Endometrial microvascular endothelial cells (primary cell): ENCODE results near the gene IGSF9. TPM values are rescaled to one million over a fixed set of nuclear protein-coding genes. Genes with fewer than 3 reads are reported as not detected.

Experiments
- in situ Hi-C: cut with HindIII; loops from 2 replicates; pipeline ENCODE4 v1.10.0; 2017; ENCODE audit warnings: low sequenced_read_pairs, low pct_unique_long_range_greater_than_20kb; ENCODE audit errors: inconsistent ontology term
- total RNA-seq: library from RNA; depleted of rRNA; stranded (reverse); fragments of >200 nt; gene quantifications from one replicate; pipeline ENCODE4 v1.2.3, GENCODE V29; 2015; ENCODE audit errors: inconsistent ontology term

IGSF9 gene
- total RNA-seq, 1 donor from 2014 or later: not detected

DNA sequence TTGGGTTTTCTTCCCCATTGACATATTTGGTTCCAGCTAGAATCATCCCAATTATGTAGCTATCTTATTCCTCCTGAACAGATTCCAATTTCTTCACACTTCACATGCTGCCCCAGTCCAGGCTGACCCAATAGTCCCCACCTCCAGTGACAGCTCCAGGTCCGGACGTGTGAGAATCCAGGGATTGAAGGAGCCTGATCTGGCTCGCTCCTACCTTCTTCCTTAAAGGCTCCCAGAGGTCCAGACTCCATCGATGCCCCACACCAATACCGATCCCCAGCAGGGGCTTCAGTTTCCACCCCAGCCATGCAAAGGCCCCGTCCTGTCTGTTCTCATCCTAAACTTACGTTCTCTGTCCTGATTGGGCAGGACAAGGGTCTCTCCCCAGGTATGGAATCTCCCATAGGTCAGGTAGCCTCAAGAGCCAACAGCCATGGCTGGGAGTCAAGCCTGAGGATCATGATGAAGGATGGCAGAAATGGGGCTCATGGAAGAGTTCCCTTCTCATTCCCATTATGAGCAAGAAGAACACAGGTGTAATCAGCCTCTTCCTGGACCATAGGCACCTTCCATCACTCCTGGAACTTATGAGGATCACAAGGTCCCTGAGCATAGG is 29.0 kb upstream of the IGSF9 start:
- in situ Hi-C loops: no loop called here

DNA sequence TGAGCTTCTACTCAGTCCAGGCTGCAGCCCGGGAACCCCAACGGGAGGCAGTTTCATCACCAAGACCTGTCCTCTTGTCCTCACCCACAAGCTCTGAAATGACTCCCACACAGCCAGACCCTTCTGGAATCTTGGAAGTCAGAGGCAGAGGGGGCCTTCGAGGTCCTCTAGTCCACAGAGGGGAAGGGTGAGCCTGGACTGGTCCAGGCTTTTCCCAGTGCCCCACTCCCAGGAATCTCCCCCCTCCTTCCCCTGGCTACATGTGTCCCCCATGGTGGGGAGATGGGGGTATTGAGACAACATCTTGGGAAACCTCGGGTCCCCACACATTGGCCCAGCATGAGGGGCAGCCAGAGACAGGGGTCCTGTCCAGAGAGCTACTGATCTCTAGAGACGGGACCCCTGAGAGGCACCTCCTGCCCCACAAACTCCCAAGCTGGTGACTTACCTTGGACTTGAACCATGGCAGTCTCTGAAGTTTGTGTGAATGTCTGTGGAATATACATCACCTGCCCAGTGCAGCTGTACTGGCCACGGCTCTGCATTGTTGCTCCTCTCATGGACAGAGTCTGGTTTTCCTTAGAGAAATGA is 28.0 kb upstream of the IGSF9 start:
- in situ Hi-C loops: no loop called here

DNA sequence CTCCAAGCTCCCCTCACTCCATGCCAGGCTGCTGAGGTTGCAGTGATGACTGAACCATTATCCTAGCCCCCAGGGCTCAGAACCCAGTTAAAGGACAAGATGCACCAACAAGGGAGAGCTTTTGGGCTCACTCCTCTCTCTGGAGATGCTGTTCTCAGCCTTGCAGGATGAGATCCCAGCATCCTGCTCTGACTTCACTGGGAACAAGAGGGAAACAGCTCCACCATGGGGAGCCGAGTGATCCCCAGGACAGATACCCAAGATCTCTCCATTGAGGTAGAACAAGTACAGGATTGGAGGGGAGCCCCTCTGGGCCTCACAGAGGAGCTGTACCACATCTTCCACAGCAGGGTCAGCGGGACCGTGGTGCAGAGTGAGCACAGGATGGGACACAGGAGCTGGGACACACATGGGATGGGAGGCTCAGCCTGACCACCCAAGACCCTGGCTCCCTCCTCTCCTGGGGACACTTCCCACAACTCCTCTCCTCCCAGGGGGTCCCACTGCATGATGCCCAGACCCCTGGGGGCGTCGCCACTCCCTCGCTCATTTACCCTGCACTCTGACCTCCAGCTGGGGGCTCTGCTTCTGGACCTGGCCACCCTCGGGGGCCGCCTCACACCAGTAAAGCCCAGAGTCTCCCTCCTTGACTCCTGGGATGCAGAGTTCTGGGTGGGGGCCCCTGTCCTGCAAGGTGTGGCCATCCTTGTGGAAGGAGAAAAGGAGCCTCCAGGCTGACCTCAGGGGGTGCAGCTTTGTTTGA is 27.2 kb upstream of the IGSF9 start:
- in situ Hi-C loops: no loop called here

DNA sequence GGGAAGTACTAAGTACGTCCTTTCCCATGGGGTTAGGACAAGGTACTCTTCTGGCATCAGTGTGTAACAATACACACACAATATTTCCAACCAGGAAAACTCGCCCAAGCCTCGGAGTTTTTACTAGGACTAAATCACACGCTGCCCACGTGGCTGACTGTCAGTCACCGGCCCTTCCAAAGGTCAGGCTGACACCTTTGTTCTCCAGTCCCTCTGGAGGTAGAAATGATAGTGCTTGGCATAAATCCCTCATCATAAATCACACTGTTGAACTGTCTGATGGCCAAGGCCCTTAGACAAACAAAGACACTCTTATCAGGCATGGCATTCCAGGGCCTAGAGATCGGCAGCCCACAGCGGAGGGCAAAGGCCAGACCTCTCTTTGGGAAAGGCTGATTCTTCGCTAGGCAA is 25.5 kb upstream of the IGSF9 start:
- in situ Hi-C loops: no loop called here

DNA sequence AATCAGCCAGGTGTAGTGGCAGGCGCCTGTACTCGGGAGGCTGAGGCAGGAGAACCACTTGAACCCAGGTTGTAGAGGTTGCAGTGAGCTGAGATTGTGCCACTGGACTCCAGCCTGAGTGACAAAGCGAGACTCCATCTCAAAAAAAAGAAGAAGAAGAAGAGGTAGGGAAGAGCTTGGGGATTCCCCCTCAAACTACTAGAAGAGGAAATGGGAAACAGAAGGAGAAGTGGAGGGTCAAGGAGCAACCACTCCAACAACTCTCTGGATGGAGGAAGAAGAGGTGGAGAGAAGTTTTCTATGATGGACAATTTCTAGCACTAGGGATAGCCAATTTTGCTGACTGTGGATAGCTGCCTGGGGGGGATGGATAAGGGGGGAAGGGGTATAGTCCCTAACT is 23.5 kb upstream of the IGSF9 start:
- in situ Hi-C loops: no loop called here

DNA sequence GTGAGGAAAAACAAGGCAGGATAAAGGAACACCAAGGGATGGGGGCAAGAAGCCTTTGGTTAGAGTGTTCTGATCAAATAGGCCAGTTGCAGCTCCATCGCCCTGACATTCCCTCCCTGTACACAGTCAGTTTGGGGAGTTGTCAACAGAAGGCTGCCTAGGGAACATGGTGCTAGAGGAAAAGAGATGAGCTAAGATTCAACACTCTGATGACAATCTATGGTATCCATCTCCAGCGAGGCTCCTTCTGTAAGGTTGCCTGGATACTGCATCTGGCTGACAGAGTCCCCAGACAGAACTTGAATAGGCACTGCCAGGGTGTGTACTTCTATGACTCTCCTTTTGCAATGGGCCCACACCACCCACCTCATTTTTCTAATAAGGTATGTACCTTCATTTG is 19.9 kb upstream of the IGSF9 start:
- in situ Hi-C loops: no loop called here

DNA sequence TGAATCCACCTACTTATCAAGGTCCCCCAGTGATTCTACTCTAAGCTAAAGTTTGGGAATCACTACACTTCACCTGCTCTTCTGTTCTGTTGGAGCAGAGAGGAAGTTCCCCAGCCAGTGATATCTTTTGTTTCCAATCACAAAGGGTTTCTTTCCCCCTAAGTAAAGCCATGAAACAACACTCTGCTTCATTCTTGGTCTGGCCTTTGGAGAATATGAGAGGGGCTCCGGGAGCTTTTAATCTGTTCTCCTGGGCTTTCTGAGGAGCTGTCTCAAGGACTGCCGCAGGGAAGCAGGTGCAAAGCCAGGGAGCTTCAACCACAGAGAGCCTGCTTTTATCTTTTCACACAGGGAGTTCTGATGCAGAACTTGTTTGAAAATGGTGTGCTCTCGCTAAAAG is 18.7 kb upstream of the IGSF9 start:
- in situ Hi-C loops: no loop called here

DNA sequence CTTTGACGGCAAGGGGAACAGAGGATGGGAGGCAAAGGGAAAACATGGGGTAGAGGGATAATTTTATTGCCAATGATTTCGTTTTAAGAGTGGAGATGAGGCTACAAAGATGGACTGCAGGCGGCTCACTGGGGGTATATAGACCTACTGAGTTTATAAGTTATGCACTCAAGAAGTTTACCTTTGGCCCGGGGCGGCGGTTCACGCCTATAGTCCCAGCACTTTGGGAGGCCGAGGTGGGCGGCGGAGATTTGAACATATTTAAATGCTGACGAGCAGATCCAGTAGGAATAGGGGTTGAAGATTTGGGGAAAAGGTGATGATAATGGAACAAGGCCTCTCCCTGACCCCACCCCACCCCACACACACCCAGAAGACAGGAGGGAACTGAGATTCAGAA is 16.8 kb upstream of the IGSF9 start:
- in situ Hi-C loops: no loop called here

DNA sequence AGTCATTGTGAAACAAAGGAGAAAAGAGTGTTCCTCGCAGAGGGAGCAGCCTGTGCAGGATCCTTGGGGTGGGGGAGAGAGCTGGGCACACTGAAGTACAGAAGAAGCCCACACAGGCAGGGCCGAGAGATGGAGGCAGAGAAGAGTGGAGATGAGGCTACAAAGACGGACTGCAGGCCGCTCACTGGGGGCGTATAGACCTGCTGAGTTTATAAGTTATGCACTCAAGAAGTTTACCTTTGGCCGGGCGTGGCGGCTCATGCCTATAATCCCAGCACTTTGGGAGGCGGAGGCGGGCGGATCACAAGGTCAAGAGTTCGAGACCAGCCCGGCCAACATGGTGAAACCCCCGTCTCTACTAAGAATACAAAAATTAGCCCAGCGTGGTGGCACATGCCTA is 16.2 kb upstream of the IGSF9 start:
- in situ Hi-C loops: no loop called here

DNA sequence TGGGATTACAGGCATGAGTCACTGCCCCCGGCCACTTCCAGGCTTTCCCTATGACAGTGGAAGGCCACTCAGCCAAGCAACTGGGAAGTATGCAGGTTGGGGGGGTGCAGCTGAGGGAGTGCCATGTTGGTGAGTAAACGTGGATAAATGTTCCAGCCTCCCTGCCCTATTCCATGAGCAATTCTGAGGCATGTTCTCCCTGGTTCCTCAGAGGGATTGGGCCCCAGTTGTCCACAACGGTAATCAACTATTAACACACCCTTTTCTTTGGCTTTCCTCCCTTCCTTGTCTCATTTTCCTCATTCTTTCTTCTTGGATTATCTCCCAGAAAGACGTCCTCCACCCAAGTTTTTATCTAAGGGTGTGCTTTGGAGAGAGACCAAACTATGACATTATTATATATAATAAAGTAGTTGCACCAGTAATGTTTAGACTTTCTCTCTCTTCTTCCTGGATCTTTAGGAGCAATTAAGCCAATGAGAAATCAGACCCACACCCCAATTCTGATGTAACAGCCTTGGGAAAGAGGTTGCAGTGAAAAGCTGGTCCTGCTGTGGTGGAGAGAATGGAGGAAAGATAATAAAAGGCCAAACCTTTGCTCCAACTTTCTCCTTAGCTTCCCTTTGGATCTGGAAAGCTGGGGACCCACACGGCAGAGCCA is 15.4 kb upstream of the IGSF9 start:
- in situ Hi-C loops: no loop called here

DNA sequence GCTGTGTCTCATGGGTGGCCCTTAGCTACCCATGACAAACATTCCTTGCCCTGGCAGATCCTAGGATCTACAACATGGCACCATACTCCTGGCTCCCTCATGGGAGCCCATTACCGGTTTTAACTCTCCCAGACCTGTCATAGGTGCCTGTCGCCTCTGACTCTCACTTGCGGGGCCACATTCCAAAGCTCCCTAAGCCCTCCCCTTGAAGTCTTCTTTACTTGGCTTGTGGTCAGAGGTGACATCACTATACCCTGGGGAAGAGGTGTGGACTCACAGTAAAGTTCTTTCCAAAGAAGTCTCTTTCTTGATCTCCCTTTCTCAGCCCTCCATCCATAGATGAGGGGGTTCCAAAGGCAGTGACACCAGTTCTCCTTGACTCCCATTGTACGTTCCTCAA is 14.0 kb upstream of the IGSF9 start:
- in situ Hi-C loops: no loop called here

DNA sequence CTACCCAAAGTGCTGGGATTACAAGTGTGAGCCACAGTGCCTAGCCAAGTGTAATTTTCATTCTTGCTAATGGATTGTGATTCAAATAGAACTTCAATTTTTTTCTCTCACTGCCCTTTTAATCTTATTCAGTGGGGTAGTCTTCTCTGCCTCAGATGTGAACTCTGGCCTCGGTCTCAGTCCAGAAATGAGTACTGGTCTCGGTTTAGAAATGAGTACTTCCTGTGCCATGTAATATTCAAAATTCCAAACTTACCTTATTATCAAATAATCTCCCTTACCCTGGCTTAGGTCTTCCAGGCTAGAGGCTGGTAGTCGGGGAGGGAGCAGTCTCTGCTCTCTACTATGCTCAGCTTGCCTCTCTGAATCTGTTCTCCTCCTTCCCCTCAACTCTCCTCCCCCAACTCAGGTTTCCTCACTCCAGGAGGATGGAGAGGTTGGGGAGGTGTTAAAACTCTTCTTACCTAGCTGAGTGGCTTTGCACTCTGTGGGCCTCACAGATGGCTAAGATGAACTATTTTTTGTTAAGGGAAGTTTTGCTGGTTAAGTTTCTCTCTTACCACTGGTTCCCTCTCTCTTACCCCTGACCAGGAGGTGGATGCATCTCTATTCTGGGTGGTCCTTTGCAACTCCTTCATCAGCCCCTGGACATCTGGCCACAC is 13.4 kb upstream of the IGSF9 start:
- in situ Hi-C loops: no loop called here

DNA sequence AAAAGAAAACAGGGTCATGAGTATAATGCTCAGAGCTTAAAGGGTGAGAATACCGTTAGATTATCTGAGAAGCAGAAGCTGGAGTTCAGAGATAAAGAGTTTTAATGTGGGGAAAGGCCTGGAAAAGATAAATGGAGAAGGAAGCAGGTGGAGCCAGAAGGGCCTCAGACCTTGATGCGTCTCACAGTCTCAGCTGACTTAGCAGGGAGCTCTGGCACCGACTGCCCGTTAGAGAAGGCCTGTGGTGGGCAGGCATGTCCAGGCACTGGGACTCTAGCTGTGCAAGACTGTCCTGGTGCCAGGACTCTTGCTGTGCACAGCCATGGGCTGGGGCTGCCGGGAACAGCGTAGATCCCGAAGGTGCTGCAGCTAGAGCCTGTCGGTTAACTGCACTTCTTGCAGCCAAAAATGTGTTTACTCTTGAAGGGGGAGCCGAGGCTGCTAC is 12.4 kb upstream of the IGSF9 start:
- in situ Hi-C loops: no loop called here

DNA sequence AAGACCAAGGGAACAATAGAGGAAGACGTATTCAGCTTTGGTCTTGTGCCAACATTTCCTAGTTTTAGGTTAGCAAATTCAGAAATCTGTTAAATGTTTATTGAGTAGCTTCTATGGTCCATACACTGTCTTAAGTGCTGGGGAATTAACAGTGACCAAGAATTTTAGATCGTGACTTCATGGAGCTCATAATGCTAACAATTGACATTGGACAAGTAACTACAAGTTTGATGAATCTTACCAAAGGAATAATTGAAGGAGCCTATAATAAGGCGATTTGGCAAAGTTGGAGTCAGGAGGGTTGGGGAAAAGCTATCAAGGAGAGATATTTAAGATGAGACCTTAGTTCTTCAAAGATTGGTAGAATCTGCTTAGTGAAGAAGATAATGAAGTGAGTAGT is 10.0 kb upstream of the IGSF9 start:
- in situ Hi-C loops: no loop called here

DNA sequence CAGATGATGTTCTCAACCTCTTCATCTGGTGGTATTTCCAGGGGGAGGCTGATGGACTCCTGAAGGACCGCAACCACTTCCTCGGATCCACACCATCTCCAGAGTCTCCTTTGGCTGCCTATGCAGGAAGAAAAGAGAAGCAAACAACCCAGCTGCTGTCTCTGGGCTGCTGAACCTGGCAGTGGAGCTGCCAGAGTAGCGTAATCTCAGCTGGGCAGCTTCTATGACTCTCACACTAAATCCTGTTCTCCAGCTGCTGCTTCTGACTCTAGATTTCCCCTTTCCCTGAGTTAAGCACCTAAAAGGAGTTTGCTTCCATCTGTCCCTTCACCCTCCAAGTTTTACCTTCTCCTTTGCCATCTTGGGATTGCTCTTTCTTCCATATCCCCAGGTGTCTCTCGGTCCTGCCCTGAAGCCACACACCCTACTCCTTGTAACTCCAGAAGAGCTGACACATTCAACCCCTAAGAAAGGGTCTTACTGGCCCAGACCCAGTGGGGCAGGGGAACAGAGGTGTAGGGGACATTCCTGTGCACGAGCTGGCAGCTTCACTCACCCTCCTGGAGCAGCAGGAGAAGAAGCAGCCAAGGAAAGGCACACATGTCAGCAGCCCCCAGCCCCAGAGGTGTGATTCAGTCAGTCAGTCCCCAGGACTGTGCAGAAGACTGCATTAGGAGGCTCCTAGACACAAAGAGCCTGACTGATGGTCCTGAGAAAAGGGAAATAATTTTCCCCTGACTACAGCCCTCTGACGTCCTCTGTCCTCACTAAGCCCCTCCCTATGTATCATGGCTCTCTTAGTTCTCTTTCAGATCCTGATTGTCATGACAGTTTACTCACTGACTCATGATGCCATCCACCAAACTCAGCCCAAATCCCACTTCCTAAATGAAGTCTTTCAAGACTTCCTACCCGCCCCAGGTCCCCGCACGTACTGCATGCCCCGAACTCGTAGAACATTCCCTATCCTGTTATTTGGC is 8.4 kb upstream of the IGSF9 start, which contains the start of gene SLAMF9:
SLAMF9 (minus strand) TSS at position 702 of the 980 bp plus-strand sequence; CDS start at position 602, 100 bp downstream.
- in situ Hi-C loops: no loop called here

DNA sequence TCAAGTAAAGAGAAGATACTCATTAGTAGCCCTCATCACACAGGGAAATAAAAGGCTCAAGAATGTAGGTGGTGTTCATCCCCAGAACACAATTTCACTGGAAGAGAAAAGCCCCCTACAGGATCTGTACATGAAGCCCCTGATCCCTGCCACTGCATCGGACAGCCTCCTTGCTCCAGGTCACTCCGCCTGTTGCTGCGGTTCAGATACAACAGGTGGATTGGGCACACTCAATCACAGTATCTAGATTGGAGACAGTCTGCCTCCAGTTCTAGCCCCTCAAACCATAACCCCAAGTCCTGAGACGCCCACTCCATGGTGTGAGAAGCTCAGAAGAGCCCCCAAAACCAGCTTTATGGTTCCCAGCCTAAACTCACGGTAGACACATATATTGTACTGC is 7.5 kb upstream of the IGSF9 start:
- in situ Hi-C loops: no loop called here

DNA sequence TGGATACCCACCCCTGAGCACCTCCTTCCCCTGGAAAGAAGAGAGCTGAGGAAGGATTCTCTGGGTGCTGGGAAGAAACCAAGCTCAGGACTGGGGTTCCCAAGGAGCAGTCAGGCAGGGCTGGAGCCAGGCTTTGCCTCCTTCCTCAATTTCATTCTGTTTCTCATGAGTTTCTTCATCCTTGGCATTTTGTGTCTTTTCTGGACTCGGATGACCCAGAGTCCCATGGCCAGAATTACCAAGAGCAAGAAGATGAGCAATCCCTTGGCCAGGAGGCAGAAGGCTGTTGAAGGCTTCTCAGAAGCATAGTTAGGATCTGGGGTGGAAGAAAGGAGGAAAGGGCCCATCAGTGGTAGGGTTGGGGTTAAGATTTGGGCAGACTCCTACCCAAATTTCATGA is 6.1 kb upstream of the IGSF9 start:
- in situ Hi-C loops: no loop called here

DNA sequence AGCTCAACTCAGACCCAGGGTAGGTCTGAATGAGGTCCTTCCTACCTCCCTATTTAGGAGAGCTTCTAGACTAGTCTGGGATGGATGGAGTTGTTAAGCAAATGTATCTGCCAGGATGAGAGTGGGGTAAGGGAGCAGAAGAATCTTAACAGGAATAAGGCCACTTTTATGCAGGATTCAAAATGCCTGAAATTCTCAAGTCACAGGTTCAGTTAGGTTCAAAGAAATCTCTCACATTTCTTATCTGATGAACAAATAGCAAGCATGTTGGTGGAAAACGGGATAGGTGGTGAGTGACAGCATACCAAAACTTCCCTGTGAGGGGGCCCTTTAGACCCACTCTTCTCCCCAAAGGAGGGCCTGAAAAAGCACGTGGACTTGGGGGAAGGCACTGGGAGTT is 5.6 kb upstream of the IGSF9 start:
- in situ Hi-C loops: no loop called here
